ENCODE measurements around the gene LMO1.

LMO1 gene

GRCh38 chr11:8207080-8208000 lies 56.3 kb downstream of the LMO1 start:
- DNase-seq (ENCODE audit: low read depth), result peak; percentile 16
- no peak overlapping the region for H3K4me3 ChIP-seq (replicated peaks; ENCODE audit: low read depth, low read length)
- TF ChIP-seq, protein P1, sequence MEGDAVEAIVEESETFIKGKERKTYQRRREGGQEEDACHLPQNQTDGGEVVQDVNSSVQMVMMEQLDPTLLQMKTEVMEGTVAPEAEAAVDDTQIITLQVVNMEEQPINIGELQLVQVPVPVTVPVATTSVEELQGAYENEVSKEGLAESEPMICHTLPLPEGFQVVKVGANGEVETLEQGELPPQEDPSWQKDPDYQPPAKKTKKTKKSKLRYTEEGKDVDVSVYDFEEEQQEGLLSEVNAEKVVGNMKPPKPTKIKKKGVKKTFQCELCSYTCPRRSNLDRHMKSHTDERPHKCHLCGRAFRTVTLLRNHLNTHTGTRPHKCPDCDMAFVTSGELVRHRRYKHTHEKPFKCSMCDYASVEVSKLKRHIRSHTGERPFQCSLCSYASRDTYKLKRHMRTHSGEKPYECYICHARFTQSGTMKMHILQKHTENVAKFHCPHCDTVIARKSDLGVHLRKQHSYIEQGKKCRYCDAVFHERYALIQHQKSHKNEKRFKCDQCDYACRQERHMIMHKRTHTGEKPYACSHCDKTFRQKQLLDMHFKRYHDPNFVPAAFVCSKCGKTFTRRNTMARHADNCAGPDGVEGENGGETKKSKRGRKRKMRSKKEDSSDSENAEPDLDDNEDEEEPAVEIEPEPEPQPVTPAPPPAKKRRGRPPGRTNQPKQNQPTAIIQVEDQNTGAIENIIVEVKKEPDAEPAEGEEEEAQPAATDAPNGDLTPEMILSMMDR (IDR thresholded peaks at IDR 0.05; ENCODE audit: low read length, missing control alignments), result no peak

DNA sequence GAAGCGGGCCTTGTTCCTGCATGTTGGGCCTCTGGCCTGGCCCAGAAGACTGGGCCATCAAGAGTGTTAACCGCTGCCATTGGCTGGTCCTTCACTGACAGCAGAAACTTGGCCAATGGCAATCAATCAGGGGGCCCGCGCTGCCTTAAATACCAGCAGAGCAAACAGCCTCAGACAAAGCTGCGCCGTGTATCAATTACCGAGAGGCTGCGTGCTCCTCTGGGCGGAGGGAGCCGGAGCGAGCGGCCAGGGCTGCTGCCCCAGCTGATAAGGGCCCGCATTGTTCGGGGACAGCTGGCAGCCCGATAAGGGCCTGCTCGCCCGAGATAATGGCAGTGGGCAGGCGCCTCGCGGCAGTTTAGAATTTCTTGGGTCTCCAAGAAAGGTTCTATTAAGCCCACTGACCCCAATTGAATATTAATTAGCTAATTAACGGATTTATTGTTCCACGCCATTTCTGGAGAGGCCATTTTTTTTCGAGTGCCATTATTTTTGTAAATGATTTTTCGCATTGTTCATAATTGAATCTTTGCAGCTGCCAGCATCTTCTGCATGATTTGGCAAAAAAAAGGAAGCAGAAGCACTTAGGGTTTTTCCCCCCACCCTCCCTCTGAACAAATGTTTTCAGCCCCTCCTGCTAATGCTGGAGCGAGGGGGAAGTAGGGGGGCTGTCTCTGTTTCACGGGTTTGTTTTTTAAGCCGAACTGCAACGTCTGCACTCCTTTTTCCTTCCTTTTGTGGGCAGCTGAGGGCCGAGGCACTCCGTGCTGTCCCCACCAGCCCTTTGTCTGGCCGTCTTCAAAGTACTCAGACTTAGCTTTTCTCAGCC lies 57.2 kb downstream of the LMO1 start:
- DNase-seq (ENCODE audit: low read depth), result peak; percentile 22
- TF ChIP-seq, protein P1 (IDR thresholded peaks at IDR 0.05; ENCODE audit: low read length, missing control alignments), result no peak
- no peak overlapping the region for H3K4me3 ChIP-seq (replicated peaks; ENCODE audit: low read depth, low read length)

DNA sequence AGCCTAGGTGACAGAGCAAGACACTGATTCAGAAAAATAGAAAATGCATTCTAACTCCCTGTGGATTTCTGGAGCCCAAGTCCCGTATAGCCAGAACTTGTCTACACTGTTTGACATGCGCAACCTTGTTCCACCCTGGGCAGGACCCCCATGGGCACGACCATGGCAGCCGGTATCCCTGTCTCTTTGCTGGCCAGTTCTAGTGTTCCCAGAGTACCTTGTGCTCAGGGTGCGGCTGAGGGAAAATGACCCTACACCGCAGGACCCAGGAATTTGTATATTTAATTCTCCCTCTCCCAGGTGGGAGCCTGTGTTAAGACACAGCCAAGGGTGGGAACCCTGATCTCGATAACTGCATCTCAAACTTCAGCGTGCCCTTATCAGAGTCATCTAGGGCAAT lies 58.1 kb downstream of the LMO1 start:
- no peak overlapping the region for H3K4me3 ChIP-seq (replicated peaks; ENCODE audit: low read depth, low read length)
- TF ChIP-seq, protein P1 (IDR thresholded peaks at IDR 0.05; ENCODE audit: low read length, missing control alignments), result no peak
- no peak for DNase-seq (ENCODE audit: low read depth)

GRCh38 chr11:8204596-8204995 lies 59.1 kb downstream of the LMO1 start:
- TF ChIP-seq, protein P1 (IDR thresholded peaks at IDR 0.05; ENCODE audit: low read length, missing control alignments), result no peak
- H3K4me3 ChIP-seq (replicated peaks; ENCODE audit: low read depth, low read length), result no peak overlapping the region
- no peak for DNase-seq (ENCODE audit: low read depth)

- no peak for DNase-seq (ENCODE audit: low read depth)
- TF ChIP-seq, protein P1 (IDR thresholded peaks at IDR 0.05; ENCODE audit: low read length, missing control alignments), result no peak
- H3K4me3 ChIP-seq (replicated peaks; ENCODE audit: low read depth, low read length), result no peak overlapping the region
Measured at GRCh38 chr11:8204025-8204424, 59.7 kb downstream of the LMO1 start.

DNA sequence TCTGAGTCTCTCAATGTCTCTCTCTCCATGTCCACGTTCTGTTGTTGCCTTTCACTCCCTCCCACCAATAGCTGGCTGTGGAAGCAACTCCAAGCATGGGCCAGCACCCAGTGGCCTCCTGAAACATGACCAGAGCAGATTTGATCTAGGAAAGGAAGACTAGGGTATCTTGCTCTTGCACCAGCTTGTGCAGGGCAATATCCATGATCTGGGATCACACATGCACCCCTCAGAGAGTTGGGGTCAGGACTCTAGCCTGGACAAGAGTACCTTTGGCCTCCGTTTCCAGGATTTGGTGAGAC lies 60.3 kb downstream of the LMO1 start:
- no peak for DNase-seq (ENCODE audit: low read depth)
- H3K4me3 ChIP-seq (replicated peaks; ENCODE audit: low read depth, low read length), result no peak overlapping the region
- TF ChIP-seq, protein P1 (IDR thresholded peaks at IDR 0.05; ENCODE audit: low read length, missing control alignments), result no peak

Data from fibroblast of pulmonary artery (primary cell).